ENCODE data around the gene KCNB1. TPM values are rescaled to one million over a fixed set of nuclear protein-coding genes. Genes with fewer than 3 reads are reported as not detected.

The KCNB1 gene
- total RNA-seq, 1 donor from 2014 or later = not detected

DNA sequence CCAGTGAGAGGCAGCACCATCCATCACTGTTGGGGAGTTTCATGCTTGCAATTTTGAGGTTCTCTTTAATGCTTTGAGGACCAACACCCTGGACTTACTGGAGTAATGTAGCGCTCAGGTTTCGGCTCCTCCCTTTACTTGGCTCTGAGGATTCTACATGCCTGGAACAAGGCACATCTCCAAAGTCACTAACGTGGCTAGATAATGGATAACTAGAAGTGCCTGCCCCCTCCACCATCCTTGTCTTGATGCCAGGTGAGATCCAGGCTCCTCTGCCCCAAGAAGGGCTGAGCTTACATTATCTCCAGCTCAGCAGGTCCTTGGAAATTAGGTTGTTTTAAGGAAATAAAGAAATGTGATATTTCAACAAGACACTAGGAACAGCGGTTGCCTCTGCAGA, 129.1 kb downstream of the KCNB1 start:
- FAIRE-seq = no peak
- Histone ChIP-seq H3K27me3 (ENCODE audit: control insufficient read depth, insufficient read depth, low read length) (peaks cover 8% of the 10 kb centered on the region), H3K4me3 (ENCODE audit: low read depth, low read length) (no peak overlapping the region), H3K36me3 (ENCODE audit: control insufficient read depth, insufficient read depth, low read length) (no peaks in the 10 kb centered on the region)
- TF ChIP-seq CTCF (IDR thresholded peaks at IDR 0.05; ENCODE audit: insufficient read depth, low read length, severe bottlenecking) = no peak
- no peak for DNase-seq (ENCODE audit: low read depth)

DNA sequence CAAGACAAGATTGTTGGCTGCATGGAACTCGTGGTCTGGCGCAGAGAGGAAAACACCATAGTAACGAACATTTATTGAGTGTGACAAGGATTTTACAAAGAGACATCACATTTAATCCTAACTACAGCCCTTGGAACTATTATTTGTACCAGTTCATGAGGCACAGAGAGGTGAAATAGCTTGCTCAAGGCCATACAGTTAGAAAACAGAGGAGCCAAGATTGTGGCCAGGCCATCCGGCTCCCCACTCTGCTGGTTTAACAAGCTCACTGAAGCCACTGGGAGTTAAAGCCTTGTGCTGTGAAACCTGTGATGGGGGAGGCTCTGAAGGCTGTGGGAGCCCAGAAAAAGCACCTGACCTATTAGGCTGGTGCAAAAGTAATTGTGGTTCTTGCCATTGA, 129.7 kb downstream of the KCNB1 start:
- DNase-seq (ENCODE audit: low read depth) (no peak), FAIRE-seq (no peak)
- Histone ChIP-seq H3K27me3 (ENCODE audit: control insufficient read depth, insufficient read depth, low read length) (peaks cover 8% of the 10 kb centered on the region), H3K36me3 (ENCODE audit: control insufficient read depth, insufficient read depth, low read length) (no peaks in the 10 kb centered on the region), H3K4me3 (ENCODE audit: low read depth, low read length) (no peak overlapping the region)
- no peak for TF ChIP-seq CTCF (IDR thresholded peaks at IDR 0.05; ENCODE audit: insufficient read depth, low read length, severe bottlenecking)

DNA sequence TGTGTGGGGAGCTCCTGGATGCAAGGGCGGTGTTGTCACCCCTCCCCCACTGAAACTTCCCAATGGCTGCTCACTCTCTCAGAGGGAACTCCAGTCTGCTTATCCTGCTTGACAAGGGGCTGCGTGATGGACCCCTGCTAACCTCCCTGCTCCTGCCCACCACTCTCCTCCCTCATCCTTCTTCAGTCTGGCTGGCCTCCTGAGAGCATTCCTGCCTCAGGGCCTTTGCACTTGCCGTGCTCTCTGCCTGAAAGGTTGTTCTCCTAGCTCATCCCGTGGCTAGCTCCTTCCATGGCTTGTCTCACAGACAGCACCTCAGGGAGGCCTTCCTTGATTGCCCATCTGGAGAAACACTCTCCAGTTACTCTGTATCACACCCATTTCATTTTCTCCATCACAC, 130.7 kb downstream of the KCNB1 start:
- Histone ChIP-seq H3K36me3 (ENCODE audit: control insufficient read depth, insufficient read depth, low read length) (no peaks in the 10 kb centered on the region), H3K4me3 (ENCODE audit: low read depth, low read length) (no peak overlapping the region), H3K27me3 (ENCODE audit: control insufficient read depth, insufficient read depth, low read length) (peaks cover 8% of the 10 kb centered on the region)
- FAIRE-seq (no peak), DNase-seq (ENCODE audit: low read depth) (no peak)
- TF ChIP-seq CTCF (IDR thresholded peaks at IDR 0.05; ENCODE audit: insufficient read depth, low read length, severe bottlenecking) = no peak

GRCh38 chr20:49349694-49350252, 132.7 kb downstream of the KCNB1 start:
- no peak for DNase-seq (ENCODE audit: low read depth)
- H3K4me3 ChIP-seq (ENCODE audit: low read depth, low read length) = no peak overlapping the region
- no peak for TF ChIP-seq CTCF (IDR thresholded peaks at IDR 0.05; ENCODE audit: insufficient read depth, low read length, severe bottlenecking)
- no peak for FAIRE-seq
- H3K36me3 ChIP-seq (ENCODE audit: control insufficient read depth, insufficient read depth, low read length) = no peaks in the 10 kb centered on the region
- H3K27me3 ChIP-seq (ENCODE audit: control insufficient read depth, insufficient read depth, low read length) = peaks cover 8% of the 10 kb centered on the region

DNA sequence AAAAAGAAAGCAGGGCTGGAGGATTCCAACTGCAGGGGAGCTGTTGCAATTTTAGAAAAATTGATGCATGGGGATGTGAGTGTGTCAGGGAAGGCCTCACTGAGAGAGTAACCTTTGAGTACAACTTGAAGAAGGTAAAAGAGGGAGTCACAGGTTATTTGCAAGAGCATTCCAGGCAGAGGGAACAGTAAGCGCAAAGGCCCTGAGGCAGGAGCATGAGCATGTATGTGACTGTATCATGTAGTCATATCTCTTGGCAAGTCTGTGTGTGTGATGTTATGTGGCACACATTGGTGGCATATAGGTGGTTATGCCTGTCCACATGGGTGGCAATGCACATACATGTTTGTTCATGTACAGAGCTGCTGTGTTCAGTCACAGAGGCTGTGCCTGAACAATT, 133.4 kb downstream of the KCNB1 start:
- Histone ChIP-seq H3K4me3 (ENCODE audit: low read depth, low read length) (no peak overlapping the region), H3K36me3 (ENCODE audit: control insufficient read depth, insufficient read depth, low read length) (no peaks in the 10 kb centered on the region), H3K27me3 (ENCODE audit: control insufficient read depth, insufficient read depth, low read length) (peaks cover 8% of the 10 kb centered on the region)
- no peak for TF ChIP-seq CTCF (IDR thresholded peaks at IDR 0.05; ENCODE audit: insufficient read depth, low read length, severe bottlenecking)
- FAIRE-seq (no peak), DNase-seq (ENCODE audit: low read depth) (no peak)

DNA sequence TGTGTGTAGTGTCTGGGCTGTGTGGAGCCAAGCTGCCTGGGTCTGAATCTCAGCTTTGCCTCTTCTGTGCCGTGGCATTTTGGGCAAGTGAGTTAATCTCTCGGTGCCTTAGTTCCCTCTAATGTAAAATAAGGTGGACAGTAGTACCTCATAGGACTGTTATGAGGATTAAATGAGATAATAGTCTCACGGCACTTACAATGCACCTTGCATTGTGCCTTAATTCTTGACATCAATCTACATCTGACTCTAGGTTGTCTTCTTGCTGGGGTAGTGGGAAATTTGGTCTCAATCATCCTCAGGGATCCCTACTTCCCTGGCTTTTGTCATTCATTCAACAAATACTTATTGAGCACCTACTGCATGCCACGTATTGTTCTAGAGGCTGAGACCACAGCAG, 133.9 kb downstream of the KCNB1 start:
- DNase-seq (ENCODE audit: low read depth) = no peak
- Histone ChIP-seq H3K27me3 (ENCODE audit: control insufficient read depth, insufficient read depth, low read length) (peaks cover 8% of the 10 kb centered on the region), H3K36me3 (ENCODE audit: control insufficient read depth, insufficient read depth, low read length) (no peaks in the 10 kb centered on the region), H3K4me3 (ENCODE audit: low read depth, low read length) (no peak overlapping the region)
- no peak for TF ChIP-seq CTCF (IDR thresholded peaks at IDR 0.05; ENCODE audit: insufficient read depth, low read length, severe bottlenecking)
- no peak for FAIRE-seq

All from bronchial epithelial cell (primary cell).